CD4-positive, alpha-beta T cell treated with Interleukin-15 for 1 hour (primary cell): Measurements from ENCODE around the gene B4GALT5.

ENCODE experiments used
- DNase-seq: peaks from one replicate; pipeline ENCODE4 v3.0.0-alpha.2; 2020

The B4GALT5 gene

DNA sequence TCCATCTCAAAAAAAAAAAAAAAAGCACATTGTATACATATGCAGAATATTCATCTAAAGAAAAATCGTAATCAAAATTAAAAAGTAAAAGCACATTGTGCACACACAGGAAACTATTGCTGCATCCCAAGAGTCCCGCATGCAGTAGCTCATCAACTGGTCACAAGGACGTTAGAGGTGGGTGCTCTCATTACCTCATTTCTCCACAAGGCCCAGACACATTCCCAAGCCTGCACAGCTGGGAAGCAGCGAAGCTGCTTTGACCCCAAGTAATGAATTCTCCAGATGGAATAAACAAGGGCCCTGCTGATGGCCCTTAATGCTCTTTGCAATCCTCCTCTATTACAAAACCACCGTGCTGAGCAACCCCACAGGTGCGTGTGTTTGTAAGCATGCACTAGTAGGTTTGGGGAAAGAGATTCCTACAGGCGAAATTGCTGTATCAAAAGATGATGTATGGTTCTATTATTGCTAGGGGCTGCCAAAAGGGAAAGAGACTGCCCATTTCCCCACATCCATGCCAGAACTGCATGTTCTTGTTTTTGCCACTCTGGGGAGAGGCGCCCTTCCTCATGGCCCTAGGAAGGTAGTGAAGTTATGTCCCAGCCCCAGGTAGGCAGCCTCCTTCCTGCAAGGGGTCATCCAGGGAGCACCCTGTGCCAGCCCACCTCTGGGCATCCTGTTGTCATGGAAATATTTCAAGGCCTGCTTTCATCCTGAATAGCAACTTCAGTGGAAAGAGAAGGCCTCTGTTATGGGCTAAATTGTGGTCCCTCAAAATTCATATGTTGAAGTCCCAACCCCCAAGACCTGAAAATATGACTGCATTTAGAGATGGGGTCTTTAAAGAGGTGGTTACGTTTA lies 111.1 kb downstream of the B4GALT5 start:
- DNase-seq: no peak

DNA sequence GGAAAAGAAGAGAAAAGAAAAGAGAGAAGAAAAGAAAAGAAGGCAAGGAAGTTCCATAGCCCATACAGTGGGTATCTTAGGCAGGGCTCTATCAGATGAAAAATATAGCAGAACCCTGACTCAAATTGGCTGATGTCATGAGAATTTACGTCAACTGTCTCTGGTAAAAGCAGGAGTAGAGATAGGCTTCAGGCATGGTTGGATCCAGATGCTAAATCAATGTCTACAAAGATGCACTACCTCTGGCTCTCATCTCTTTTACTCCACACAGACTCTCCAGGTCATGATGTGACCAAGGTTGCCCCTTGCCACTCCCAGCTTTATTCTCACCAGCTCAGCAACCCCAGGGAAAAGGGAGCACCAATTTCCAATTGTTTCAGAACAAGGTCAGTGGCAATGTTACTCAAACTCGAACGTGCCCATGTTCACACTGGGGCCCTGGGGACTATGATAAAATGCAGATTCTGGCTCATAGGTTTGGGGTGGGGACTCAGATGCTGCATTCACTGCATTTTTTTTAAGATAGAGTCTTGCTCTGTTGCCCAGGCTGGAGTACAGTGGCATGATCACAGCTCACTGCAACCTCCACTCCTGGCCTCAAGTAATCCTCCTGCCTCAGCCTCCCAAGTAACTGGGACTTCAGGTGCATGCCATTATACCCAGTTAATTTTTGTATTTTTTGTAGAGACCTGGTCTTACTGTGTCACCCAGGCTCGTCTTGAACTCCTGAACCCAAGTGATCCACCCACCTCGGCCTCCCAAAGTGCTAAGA lies 112.3 kb downstream of the B4GALT5 start:
- DNase-seq: no peak

DNA sequence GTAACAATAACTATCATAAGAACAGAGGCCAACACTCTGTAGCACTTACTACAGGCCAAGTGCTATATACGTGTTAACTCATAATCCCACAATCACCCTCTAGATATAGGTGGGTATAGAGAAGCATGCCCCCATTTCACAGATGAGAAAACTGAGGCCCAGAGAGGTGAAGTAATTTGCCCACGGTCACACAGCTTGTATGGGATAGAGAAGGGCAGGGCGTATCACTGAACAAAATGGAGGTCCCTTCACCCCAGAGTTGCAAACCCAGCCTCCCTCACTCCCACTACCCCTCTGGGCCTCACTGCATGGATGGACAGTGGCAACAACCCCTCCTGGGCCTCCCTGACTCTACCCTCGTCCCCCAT lies 113.9 kb downstream of the B4GALT5 start:
- DNase-seq: no peak

DNA sequence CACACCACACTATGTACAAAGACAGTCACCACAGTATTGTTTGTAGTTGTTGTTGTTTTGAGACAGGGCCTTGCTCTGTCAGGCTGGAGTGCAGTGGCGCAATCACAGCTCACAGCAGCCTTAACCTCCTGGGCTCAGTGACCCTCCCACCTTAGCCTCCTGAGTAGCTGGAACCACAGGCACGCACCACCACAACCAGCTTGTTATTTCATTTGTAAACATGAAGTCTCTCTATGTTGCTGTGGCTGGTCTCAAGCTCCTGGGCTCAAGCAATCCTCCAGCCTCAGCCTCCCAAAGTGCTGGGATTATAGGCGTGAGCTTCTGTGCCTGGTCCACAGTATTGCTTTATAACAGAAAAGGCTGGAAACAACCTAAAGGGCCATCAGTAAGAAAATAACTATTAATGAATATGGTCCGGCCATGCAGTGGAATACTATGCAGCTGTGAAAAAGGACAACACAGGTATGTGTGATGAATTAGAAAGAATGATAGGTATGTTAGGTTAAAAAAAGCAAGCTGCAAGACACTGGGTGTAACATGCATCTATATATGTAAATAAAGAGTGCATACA lies 115.8 kb downstream of the B4GALT5 start:
- no peak for DNase-seq

DNA sequence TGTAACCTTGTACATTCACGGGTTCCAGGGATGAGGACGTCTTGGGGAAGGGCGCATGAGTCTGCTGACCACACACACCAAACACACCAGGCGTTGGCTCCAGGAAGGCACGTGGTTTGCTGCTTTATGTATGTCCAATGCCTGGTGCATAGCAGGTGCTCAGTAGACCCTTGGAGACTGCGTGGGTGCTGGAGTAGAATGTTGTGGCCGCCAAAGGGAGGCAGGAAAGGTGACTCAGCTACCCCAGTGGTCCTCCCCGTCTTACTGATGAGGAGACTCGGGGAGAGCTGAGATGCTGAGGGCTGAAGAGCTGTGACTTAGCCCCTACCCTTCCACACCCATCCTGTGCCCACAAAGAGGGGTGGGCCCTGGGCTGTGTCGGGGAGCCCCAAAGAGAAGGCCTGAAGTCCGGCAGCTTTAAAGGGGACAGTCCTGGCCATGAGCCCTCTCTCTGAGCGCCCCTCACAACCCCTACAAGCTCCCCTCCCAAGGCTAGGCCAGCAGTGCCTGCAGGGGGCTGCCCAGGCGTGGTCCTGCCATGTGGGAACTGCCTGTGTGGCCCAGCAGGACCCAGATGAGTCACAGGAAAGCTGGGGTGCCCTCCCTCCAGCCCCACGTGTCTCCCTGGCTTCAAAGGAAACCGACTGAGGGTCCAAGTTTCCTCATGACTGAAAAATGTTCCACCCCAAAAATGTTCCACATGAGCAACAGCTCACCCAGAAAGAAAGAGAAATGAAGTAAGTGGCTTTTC lies 117.7 kb downstream of the B4GALT5 start:
- no peak for DNase-seq

DNA sequence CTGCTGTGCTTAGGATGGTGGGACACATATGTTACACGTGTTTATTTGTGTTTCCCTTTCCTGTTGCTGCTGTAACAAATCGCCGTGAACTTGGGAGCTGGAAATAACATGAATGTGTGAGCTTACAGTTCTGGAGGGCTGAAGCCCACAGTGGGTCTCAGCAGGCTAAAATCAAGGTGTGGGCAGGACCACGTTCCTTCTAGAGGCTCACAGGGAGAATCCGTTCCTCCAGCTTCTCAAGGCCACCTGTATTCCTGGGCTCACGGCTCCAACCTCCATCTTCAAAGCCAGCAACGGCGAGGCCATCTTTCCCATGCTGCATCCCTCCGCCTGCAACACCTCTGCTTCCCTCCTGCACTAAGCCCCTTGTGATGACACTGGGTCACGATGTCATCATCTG lies 118.3 kb downstream of the B4GALT5 start:
- no peak for DNase-seq

DNA sequence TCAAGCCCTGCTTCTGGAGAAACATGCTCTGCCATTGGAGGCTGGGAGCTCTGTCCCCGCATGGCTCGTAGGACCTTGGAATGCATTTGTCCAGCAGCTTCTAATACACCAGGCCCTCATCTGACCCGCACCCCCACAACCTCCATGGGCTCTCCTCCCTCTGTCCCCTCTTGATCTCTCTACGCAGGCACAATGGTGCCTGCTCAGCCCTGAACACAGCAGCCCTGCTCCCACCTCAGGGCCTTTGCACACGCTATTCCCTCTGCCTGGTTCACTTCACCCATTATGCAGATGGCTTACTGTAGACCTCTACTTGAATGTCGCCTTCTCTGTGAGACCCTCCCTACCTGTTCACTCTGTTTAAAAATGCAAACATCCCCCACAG lies 118.8 kb downstream of the B4GALT5 start:
- no peak for DNase-seq

DNA sequence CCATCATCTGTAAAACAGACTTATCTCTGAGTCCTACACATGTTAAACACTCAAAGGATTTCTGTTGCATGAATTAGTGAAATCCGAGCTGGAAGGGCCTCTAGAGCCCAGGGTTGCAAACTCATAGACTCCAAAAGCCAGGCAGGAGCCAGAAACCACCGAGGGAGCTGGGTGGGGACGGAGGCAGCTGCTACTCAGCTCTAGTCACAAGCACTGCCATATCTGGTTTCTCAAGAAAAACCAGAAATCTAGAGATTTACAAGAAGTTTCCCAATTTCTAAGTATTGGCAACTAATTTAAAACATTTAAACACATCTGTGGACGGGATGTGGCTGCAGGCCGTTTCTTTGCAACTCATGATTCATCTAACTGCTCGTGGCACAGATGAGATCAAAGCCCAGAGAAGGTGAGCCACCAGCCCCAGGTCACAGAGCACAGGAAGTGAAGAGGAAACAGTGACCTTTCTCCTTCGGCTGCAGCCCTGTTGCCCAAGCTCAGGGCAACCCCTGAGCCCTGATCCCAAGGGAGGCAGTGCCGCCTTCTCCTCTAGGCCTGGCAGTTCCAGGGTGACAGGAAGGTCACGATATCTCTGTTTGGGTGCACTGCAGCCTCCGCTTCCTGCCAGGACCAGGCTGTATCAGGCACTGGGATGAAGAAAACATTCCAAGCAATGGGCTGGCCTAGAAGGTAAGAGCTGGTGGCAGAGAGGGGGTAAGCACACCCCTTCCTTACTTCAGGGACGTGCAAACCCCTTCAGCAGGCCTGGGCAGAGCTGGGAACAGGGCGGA lies 119.3 kb downstream of the B4GALT5 start:
- no peak for DNase-seq

DNA sequence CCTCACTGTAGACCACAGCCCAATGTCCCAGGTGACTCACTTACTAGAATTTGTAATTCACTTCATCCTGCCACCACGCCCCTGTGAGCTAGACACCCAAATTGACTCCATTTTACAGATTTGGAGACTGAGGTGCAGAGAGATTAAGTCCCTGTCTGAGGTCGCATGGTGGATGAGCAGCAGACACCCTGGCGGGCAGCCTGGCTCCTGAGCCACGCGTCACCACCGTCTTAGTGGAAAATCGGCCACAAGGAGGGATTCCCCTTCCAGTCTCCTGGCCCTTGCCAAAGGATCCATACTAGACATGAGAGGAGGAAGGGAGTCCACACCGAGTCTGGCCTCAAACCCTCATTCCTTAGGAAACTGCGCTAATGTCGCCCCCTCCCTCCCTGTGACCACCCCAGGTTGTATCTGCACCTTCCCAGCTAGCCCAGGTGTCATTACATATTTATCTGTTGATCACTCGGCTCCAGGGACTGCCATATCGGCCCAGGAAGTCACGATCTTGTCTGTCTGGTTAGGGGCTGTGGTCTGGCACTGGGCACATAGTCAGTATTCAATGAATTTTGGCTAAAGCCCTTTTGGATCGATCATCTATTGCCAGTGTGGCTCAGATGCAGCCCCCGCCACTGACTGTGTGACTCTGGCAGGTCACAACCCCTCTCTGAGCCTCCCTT lies 120.1 kb downstream of the B4GALT5 start:
- DNase-seq: no peak

DNA sequence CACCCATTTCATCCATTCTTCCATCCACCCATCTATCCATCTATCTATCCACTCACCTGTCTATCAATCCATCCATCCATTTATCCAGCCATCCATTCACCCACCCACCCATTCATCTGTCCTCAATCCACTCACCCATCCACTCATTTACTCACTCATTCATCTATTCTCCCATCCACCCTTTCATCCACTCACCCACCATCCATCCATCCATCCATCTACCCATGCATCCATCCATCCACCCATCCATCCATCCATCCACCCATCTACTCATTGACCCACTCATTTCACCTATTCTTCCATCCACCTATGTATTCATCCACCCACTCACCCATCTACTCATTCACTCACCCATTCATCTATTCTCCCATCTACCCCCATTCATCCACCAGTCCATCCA lies 121.6 kb downstream of the B4GALT5 start:
- DNase-seq: no peak

DNA sequence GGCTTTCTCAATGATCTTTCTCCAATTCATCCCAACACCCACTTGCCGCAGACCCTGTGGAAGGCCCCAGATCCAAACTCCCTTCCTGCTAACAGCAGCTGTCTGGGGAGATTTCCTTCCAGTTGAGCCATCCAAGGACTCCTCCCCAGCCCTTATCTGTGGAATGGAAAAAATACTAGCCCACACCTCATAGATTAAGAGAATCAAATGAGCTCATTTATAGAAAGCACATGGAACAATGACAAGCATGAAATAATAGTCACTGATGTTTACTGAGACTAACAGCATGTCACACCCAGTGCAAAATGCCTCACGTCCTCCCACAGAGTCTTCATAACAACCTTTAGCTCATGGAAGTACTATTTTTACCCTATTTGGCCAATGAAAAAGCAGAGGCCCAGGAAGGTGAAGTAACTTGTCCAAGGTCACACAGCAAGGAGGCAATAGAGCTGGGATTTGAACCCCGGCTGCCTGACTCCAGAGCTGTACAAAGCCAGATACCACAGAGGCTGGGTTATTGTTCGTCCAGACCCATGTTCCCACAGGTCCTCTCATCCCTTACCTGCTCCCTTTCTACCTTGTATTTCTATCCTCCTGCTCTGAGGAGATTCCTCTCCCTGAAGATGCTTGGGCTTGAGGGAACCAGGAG lies 122.3 kb downstream of the B4GALT5 start:
- DNase-seq: no peak

DNA sequence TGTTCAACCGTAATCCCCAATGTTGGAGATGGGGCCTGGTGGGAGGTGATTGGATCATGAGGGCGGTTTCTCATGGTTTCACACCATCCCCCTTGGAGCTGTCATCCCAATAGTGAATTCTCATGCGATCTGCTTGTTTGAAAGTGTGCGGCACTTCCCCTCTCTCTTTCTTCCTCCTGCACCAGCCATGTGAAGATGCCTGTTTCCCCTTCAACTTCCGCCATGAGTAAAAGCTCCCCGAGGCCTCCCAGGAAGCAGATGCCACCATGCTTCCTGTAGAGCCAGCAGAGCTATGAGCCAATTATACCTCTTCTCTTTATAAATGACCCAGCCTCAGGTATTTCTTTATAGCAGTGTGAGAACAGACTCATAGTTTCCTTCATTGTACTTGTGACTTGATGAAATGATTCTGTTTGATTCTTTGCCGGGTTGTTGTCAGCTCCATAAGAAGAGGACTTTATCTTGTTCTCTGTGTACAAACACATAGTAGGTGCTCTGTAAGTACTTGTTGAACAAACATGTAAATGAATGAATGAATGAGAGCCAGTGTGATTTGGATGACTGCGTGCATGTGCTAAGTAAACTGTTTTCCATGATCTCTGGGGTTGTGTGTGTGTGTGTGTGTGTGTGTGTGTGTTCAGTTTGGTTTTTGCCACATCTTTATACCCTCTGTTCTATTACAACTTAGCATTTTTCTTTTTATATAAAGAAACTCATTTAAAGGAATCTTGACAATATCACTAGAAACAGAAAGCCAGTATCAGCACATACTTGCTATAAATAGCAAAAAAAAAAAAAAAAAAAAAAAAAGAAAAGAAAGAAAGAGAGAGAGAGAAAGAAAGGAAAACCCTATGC lies 123.3 kb downstream of the B4GALT5 start:
- DNase-seq: peak; percentile 28

DNA sequence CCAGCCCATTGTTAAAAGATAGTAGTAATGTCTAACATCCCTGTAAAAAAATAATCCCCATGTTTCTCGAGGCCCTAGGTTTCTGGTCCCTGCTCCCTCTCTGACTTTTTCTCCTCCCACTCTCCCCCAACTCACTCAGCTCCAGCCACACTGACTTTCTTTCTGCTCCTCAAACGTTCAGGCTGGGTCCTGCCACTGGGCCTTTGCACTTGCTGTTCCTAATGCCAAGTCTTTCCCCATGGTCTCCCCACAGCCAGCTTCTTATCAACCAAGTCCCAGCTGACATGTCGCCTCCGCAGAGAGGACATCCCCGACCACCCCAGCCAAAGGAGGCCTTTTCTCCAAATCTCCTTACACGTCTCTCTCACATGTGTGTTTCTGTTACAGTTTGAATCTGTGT lies 123.9 kb downstream of the B4GALT5 start:
- DNase-seq: no peak

DNA sequence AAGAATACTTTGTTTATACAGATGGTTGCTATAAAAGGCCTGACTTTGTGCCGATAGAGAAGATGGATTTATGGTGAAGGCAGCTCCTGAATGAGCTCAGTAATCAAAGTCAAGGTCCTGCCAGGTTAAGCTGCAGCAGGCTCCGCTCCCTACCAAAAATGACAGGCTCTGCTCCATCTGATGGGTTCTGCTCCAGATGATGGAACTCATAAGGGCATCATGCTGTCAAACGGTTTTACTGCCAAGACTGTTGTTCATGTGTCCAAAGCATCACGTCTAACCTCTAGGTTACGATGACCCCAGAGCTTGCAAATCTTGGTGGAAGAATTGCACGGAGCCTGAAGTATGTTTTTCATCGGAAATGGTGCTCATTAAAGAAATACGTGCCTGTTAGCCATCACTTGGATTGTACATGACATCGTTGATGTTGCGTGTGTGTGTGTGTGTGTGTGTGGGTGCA lies 126.5 kb downstream of the B4GALT5 start:
- no peak for DNase-seq

DNA sequence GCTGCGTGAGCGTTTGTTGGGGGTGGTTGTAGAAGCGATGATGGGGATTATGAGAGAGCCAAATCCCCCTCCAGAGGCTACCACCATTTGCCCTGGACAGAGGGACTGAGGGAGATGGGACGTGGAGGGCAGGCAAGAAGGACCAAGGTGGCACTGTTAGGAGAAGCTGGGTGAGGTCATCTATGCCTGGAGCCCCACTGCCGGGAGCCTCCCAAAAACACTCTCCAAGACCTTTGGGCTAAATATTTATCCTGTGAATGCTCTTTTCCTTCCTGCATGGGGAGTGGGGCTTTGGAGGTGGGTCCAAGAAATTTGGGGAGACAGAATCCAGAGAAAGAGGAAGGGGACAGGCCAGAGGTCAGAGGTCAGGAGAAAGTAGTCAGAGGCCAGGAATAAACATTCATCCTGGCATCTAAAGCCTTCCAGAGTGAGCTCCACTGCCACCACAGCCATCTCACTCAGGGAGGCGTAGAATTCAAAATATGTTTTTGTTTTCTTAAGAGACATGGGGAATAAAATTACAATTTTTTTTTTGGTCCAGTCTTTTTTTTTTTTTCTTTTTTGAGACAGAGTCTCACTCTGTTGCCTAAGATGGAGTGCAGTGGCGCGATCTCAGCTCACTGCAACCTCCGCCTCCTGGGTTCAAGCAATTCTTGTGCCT lies 128.0 kb downstream of the B4GALT5 start:
- no peak for DNase-seq

DNA sequence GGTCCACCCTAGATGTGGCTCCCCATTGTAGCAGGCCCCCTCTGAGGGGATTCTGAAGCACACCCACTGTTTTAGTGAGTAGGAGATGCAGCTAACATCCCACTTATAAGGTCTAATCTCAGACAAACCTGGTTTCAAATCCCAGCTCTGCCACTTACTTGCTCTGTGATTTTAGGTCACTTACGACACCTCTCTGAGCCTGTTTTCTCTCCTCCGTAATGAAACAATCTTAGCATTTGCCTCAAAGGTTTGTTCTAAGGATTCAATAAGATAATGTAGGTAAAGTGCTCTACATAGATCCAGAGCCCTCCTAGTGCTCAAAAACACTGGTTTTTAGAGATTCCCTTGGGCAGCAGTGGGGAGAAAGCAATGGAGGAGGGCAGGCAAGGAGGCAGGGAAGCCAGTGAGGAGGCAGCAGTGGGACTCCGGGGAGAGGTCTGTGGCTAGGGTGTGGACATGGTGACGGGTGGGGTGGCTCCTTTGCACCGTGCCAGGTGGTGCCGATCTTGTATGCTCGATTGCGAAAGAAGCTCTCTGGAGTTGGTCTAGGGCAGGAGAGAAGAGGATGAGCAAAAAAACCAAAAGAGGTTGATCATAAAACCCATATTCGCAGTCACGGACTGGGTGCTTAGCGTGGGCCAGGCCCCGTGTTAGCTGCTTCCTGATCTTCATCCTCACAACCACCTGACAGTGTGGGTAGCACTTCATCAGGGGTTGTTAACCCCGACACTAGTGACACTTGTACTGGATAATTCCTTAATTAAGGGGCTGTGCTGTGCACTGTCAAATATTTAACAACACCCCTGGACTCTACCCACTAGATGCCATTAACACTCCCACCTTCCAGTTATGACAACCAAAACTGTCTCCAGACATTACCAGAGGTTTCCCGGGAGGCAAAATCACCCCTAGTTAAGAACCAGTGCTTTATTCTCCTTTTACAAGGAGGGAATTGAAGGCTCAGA lies 129.0 kb downstream of the B4GALT5 start:
- DNase-seq: no peak

DNA sequence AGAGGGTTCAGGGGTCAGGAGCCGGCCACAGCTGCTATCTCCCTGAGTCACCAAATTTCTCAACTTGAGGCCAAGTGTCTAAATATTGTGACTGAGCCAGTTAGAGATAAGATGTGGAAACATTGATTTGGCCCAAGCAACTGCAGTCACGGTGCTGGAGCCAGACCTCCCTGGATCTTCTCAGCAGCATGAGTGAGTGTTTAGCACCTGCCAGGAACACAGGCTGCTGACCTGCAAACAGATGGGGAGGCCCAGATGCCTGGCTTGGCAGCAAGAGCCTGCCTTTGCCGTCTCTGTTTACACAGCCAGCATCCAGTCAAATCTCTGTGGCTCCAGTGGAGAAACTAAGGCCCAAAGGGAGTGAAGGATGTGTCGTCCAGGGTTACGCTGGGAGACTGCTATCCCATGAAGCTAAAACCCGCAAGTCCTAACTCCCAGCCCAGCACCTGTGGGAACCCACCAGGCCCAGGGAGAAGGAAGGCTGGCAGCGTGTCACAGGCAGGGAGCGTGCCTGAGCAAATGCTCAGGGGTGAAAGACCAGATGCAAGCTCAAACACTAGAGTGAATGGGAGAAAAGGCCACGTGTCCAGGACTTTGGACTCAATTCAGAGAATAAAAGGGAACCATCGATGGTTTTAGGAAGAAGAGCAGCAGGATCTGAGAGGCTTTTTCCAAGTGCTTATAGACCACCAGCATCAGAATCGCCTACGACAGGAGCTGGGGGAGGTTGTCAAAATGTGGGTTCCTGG lies 129.8 kb downstream of the B4GALT5 start:
- DNase-seq: peak; percentile 56

DNA sequence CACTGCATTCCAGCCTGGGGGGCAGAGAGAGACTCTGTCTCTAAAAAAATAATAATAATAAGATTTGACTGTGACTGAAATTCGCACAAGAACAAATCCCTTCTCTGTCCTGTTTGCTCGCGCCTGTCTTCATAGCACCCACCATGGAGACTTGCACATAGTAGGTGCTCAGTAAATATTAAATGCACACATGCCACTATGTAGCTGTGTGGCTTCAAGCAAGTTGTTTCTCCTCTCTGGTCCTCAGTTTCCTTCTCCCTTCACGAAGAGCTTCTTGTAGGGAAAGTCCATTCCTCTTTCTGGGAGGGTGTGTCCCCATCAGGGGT lies 130.4 kb downstream of the B4GALT5 start:
- DNase-seq: no peak
